ENCODE data around the gene TTC29. TPM values are rescaled to one million over a fixed set of nuclear protein-coding genes. Genes with fewer than 3 reads are reported as not detected.

TTC29 gene
- total and polyA plus RNA-seq, 2 experiments from 2014 or later: 0.52 to 0.60 TPM

- no peak overlapping the region for H2AFZ ChIP-seq
- Mint-ChIP-seq H3K4me1 (peaks cover 18% of the 10 kb centered on the region), H3K9me3 (no peaks in the 10 kb centered on the region), H3K36me3 (ENCODE audit: low read depth) (no peaks in the 10 kb centered on the region), H3K4me3 (no peak overlapping the region), H3K27me3 (ENCODE audit: insufficient read depth, low read depth, poor library complexity) (no peaks in the 10 kb centered on the region), H3K27ac (no peak overlapping the region)
- H3K27ac ChIP-seq (ENCODE audit: low read depth): no peak overlapping the region
- ATAC-seq: no peak
- no peaks in the 10 kb centered on the region for H3K36me3 ChIP-seq (ENCODE audit: insufficient read depth)
- H3K9me2 ChIP-seq (ENCODE audit: insufficient read depth): no peaks in the 10 kb centered on the region
- no peak for DNase-seq (ENCODE audit: low spot score)
- H3K4me2 ChIP-seq: no peak overlapping the region
- no peaks in the 10 kb centered on the region for H4K20me1 ChIP-seq (replicated peaks; ENCODE audit: insufficient read depth)
- no peak overlapping the region for H3K4me3 ChIP-seq
- H3K4me1 ChIP-seq (ENCODE audit: insufficient read depth): 0 out of 2 replicates have a peak, but pooled peaks cover 8% of the 10 kb centered on the region
- no peaks in the 10 kb centered on the region for H3K79me2 ChIP-seq (replicated peaks; ENCODE audit: insufficient read depth)
- no peaks in the 10 kb centered on the region for H3F3A ChIP-seq (replicated peaks; ENCODE audit: low read depth)
- TF ChIP-seq ZNF114 (CRISPR knock-in tag; IDR thresholded peaks at IDR 0.05) (no peak), ZNF462 (CRISPR knock-in tag; IDR thresholded peaks at IDR 0.05) (no peak), REST (IDR thresholded peaks at IDR 0.05; ENCODE audit: unreplicated experiment) (no peak), ETS1 (IDR thresholded peaks at IDR 0.05) (no peak), JUNB (IDR thresholded peaks at IDR 0.05; ENCODE audit: unreplicated experiment) (no peak), ZNF331 (CRISPR knock-in tag; IDR thresholded peaks at IDR 0.05; ENCODE audit: low read depth) (no peak), EZH2 (IDR thresholded peaks at IDR 0.05; ENCODE audit: low read depth, unreplicated experiment) (no peak), CTCF (conservative IDR thresholded peaks at IDR 0.05; ENCODE audit: low read depth in 2 of 2) (no peak), NANOG (IDR thresholded peaks at IDR 0.05; ENCODE audit: borderline replicate concordance) (no peak), EZH2phosphoT487 (IDR thresholded peaks at IDR 0.05; ENCODE audit: unreplicated experiment) (no peak), POLR2AphosphoS5 (IDR thresholded peaks at IDR 0.05; ENCODE audit: low read depth) (no peak), STAT1 (IDR thresholded peaks at IDR 0.05; ENCODE audit: unreplicated experiment) (no peak), CREB1 (CRISPR knock-in tag; IDR thresholded peaks at IDR 0.05; ENCODE audit: low read depth) (no peak)
- H3K27me3 ChIP-seq (ENCODE audit: insufficient read depth): no peaks in the 10 kb centered on the region
Observed at GRCh38 chr4:146847345-146847744, 98.3 kb downstream of the TTC29 start.

All from GM23338 (cell line).